Measurements from ENCODE around the gene SERINC3. TPM values are rescaled to one million over a fixed set of nuclear protein-coding genes. Genes with fewer than 3 reads are reported as not detected.

The SERINC3 gene
- total RNA-seq, 1 donor, result 136 TPM

DNA sequence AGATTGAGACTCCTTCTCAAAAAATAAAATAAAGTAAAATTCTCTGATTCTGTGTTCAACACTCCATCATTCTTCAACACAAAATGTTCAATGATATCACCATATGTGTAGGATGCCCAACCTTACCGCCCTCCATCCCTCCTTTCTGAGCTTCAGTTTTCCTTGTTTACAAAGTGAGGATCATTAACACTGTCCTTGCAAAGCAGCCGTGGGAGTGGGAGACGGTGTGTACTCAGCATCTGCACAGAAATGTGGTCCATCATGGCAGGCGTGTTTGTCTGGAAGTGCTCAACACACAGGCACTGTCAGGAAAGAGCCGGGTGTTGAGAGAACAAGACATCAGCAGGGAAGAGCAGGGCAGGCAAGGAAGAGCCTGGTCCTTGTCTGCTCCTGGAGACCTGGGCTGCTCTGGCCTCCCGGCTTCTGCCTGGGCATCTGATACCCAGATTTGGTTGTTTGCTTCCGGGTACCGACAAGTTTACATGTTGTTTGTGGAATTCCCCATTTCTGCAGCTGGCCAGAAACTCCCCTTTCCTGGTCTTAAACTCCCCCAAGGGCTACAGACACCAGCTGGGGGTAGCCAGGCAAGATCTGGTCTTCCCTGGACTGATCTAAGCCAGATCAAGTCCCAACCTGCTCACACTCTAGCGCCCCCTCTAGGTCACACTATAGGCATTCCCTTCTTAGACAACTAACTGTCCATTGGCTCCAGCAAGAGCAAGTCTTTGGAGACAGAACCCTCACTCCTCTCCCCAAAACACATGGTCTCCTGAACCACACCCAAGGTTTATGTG lies 72.9 kb downstream of the SERINC3 start:
- no peak overlapping the region for H3K4me3 ChIP-seq (ENCODE audit: low read depth, low read length)
- TF ChIP-seq, protein P1, sequence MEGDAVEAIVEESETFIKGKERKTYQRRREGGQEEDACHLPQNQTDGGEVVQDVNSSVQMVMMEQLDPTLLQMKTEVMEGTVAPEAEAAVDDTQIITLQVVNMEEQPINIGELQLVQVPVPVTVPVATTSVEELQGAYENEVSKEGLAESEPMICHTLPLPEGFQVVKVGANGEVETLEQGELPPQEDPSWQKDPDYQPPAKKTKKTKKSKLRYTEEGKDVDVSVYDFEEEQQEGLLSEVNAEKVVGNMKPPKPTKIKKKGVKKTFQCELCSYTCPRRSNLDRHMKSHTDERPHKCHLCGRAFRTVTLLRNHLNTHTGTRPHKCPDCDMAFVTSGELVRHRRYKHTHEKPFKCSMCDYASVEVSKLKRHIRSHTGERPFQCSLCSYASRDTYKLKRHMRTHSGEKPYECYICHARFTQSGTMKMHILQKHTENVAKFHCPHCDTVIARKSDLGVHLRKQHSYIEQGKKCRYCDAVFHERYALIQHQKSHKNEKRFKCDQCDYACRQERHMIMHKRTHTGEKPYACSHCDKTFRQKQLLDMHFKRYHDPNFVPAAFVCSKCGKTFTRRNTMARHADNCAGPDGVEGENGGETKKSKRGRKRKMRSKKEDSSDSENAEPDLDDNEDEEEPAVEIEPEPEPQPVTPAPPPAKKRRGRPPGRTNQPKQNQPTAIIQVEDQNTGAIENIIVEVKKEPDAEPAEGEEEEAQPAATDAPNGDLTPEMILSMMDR (IDR thresholded peaks at IDR 0.05; ENCODE audit: insufficient read depth, low read depth, low read length), result peak; percentile 41
- DNase-seq (ENCODE audit: low read depth), result peak; percentile 20

- no peak for DNase-seq (ENCODE audit: low read depth)
- TF ChIP-seq, protein P1 (IDR thresholded peaks at IDR 0.05; ENCODE audit: insufficient read depth, low read depth, low read length), result no peak
- H3K4me3 ChIP-seq (ENCODE audit: low read depth, low read length), result no peak overlapping the region
Observed at GRCh38 chr20:44447827-44448419, 73.9 kb downstream of the SERINC3 start.

Small RNAs within 50 kb of the gene (small RNA-seq; reads per million reads assigned to genes)
- not detected for gene RPL37AP1

Other genes starting within 250 kb of the SERINC3 start
- gene FITM2, start 210.9 kb downstream of the SERINC3 start, total RNA-seq, result 8.7 and 10.8 TPM in 2 replicates
- gene R3HDML, start 185.0 kb downstream of the SERINC3 start, total RNA-seq, result not detected in 2 replicates
- gene HNF4A, start 166.4 kb downstream of the SERINC3 start, total RNA-seq, result not detected in 2 replicates
- gene TTPAL, start 46.2 kb downstream of the SERINC3 start, total RNA-seq, result 16.1 and 22.9 TPM in 2 replicates
- gene PKIG, start 60.5 kb upstream of the SERINC3 start, total RNA-seq, result 160 and 220 TPM in 2 replicates
- 6.4 and 10.4 TPM in 2 replicates for gene ADA, start 129.6 kb upstream of the SERINC3 start, total RNA-seq
- gene CCN5, start 193.3 kb upstream of the SERINC3 start, total RNA-seq, result 0.32 and 1.7 TPM in 2 replicates
- gene KCNK15, start 223.8 kb upstream of the SERINC3 start, total RNA-seq, result 0.32 and 1.7 TPM in 2 replicates